GM23248 (cell line): Measurements from ENCODE around the gene ZC3H12C.
"Not testable (repeated sequence)": the region's sequence is repeated elsewhere in the genome, so short reads cannot be mapped to it uniquely, and the experiment has no call there.

Experiments
- EZH2 ChIP-seq: fragments of 200-600 bp; sonication (generic); IDR thresholded peaks from 2 replicates; pipeline ENCODE4 v1.6.1; 2018; ENCODE audit warnings: antibody characterized with exemption, mild to moderate bottlenecking; ENCODE audit not compliant: insufficient read depth, poor library complexity, severe bottlenecking
- EZH2phosphoT487 ChIP-seq: fragments of 200-600 bp; sonication (generic); IDR thresholded peaks from 2 replicates; pipeline ENCODE4 v1.6.1; 2018; ENCODE audit warnings: antibody characterized with exemption, moderate library complexity, mild to moderate bottlenecking, low read depth; ENCODE audit not compliant: insufficient read depth

- TF ChIP-seq EZH2, EZH2phosphoT487: not testable (repeated sequence)
Observed at GRCh38 chr11:110208678-110209312, 115.6 kb downstream of the ZC3H12C start.
